Gastroesophageal sphincter (tissue), 4 donors: ENCODE results near the gene PHF10. TPM values are rescaled to one million over a fixed set of nuclear protein-coding genes. Genes with fewer than 3 reads are reported as not detected.

Source experiments
- ATAC-seq: fragments of 150-250 bp; one replicate; pipeline ENCODE4 v1.9.1; 2016; ENCODE audit warnings: mild to moderate bottlenecking, moderate library complexity
- H3K27ac ChIP-seq, 4 donors: fragments of 200-600 bp; sonication (generic) in 3 of 4; 1 replicate in 3 of 4; 2 replicates in 1 of 4; pipeline ENCODE4 v1.5.1; 2016 to 2019
- H3K27me3 ChIP-seq: fragments of 200-600 bp; sonication (generic); one replicate; pipeline ENCODE4 v1.5.1; 2019
- H3K36me3 ChIP-seq, 2 donors: fragments of 200-600 bp; sonication (generic); one replicate each; pipeline ENCODE4 v1.5.1; 2019; ENCODE audit warnings: control low read depth in 1 of 2
- H3K4me1 ChIP-seq, 3 donors: fragments of 200-600 bp; sonication (generic); 1 replicate in 2 of 3; 2 replicates in 1 of 3; pipeline ENCODE4 v1.5.1; 2016 to 2019; ENCODE audit warnings: control low read depth in 2 of 3
- H3K4me3 ChIP-seq, 2 donors: fragments of 200-600 bp; sonication (generic); one replicate each; pipeline ENCODE4 v1.5.1; 2019; ENCODE audit warnings: mild to moderate bottlenecking in 1 of 2, moderate library complexity in 1 of 2
- H3K9me3 ChIP-seq, 3 donors: fragments of 200-600 bp; sonication (generic); one replicate each; pipeline ENCODE4 v1.5.1; 2017 to 2019; ENCODE audit warnings: control low read depth in 2 of 3
- EP300 ChIP-seq: sonication (generic); formaldehyde crosslinking; IDR thresholded peaks from one replicate; pipeline ENCODE4 v1.6.1; 2017; ENCODE audit warnings: antibody characterized with exemption, mild to moderate bottlenecking
- POLR2A ChIP-seq, 2 donors: fragments of 450-650 bp; IDR thresholded peaks; one replicate each; pipeline ENCODE4 v1.6.1; 2017; ENCODE audit warnings: antibody characterized with exemption in 2 of 2, mild to moderate bottlenecking in 2 of 2, moderate library complexity in 1 of 2
- POLR2AphosphoS5 ChIP-seq: sonication (generic); formaldehyde crosslinking; IDR thresholded peaks from one replicate; pipeline ENCODE4 v1.6.1; 2017; ENCODE audit warnings: antibody characterized with exemption
- WGBS, 2 donors: methylation state at CpG; one replicate each; pipeline ENCODE4 v1.1.5; 2018; ENCODE audit warnings: low coverage in 1 of 2; 5-methylcytosine and 5-hydroxymethylcytosine counted together
- total RNA-seq, 4 donors: library from RNA; depleted of rRNA; stranded (reverse); fragments of >200 nt; gene quantifications; one replicate each; pipeline ENCODE4 v1.1.0, GENCODE V29; 2016
- TF ChIP-seq, protein P1 (sequence below), 4 experiments: fragments of 200-600 bp in 2 of 4; fragments of 450-650 bp in 2 of 4; sonication (generic) in 1 of 4; IDR thresholded peaks; one replicate each; pipeline ENCODE4 v1.5.1; 2017 to 2019; ENCODE audit warnings: antibody characterized with exemption in 4 of 4, mild to moderate bottlenecking in 2 of 4, moderate library complexity in 2 of 4

Gene PHF10
- total RNA-seq, 4 donors from 2014 or later: 72.3 to 92.9 (median 82.5) TPM

GRCh38 chr6:169726963-169727362 lies 2.7 kb upstream of the PHF10 start:
- Histone ChIP-seq H3K4me1 (peaks cover under 1 to 22% (median 4%) of the 10 kb centered on the region in 3 donors), H3K9me3 (no peaks in the 10 kb centered on the region), H3K27me3 (no peaks in the 10 kb centered on the region), H3K4me3 (no peak overlapping the region), H3K27ac (no peak overlapping the region), H3K36me3 (no peaks in the 10 kb centered on the region)
- no peak for ATAC-seq
- TF ChIP-seq POLR2A (IDR thresholded peaks at IDR 0.05) (no peak), POLR2AphosphoS5 (no peak), EP300 (no peak)
- TF ChIP-seq, protein P1, sequence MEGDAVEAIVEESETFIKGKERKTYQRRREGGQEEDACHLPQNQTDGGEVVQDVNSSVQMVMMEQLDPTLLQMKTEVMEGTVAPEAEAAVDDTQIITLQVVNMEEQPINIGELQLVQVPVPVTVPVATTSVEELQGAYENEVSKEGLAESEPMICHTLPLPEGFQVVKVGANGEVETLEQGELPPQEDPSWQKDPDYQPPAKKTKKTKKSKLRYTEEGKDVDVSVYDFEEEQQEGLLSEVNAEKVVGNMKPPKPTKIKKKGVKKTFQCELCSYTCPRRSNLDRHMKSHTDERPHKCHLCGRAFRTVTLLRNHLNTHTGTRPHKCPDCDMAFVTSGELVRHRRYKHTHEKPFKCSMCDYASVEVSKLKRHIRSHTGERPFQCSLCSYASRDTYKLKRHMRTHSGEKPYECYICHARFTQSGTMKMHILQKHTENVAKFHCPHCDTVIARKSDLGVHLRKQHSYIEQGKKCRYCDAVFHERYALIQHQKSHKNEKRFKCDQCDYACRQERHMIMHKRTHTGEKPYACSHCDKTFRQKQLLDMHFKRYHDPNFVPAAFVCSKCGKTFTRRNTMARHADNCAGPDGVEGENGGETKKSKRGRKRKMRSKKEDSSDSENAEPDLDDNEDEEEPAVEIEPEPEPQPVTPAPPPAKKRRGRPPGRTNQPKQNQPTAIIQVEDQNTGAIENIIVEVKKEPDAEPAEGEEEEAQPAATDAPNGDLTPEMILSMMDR (IDR thresholded peaks at IDR 0.05): no peak

- H3K27me3 ChIP-seq: no peaks in the 10 kb centered on the region
- peaks cover 4 to 32% (median 9%) of the 10 kb centered on the region in 3 donors for H3K4me1 ChIP-seq
- WGBS, 2 donors: 67 to 83% methylated on average over 1 of the region's 1 CpG
- H3K36me3 ChIP-seq: no peaks in the 10 kb centered on the region
- no peak for ATAC-seq
- H3K4me3 ChIP-seq: no peak overlapping the region
- H3K27ac ChIP-seq: peak overlapping the region in 3 of 4 donors; percentile 97 to 99 (median 98)
- H3K9me3 ChIP-seq: no peaks in the 10 kb centered on the region
- no peak for TF ChIP-seq EP300
- no peak for TF ChIP-seq POLR2A (IDR thresholded peaks at IDR 0.05)
- TF ChIP-seq POLR2AphosphoS5: no peak
- TF ChIP-seq, protein P1 (IDR thresholded peaks at IDR 0.05): no peak
Measured at GRCh38 chr6:169726049-169726400, 1.7 kb upstream of the PHF10 start.

GRCh38 chr6:169725125-169726048 lies 1.1 kb upstream of the PHF10 start:
- TF ChIP-seq POLR2A (IDR thresholded peaks at IDR 0.05): peak; percentile 5 to 21
- peak; percentile 51 for TF ChIP-seq POLR2AphosphoS5
- TF ChIP-seq, protein P1 (IDR thresholded peaks at IDR 0.05): no peak
- TF ChIP-seq EP300: no peak
- peak; percentile 67 for ATAC-seq
- Histone ChIP-seq H3K36me3 (no peaks in the 10 kb centered on the region), H3K27ac (peak overlapping the region; percentile 72 to 99 (median 98)), H3K27me3 (no peaks in the 10 kb centered on the region), H3K4me1 (peaks cover 4 to 35% (median 9%) of the 10 kb centered on the region in 3 donors), H3K9me3 (no peaks in the 10 kb centered on the region), H3K4me3 (peak overlapping the region; percentile 53 to 84)
- 28 to 36% methylated on average over 14 to 25 of the region's 29 CpGs for WGBS, 2 donors

GRCh38 chr6:169723991-169724493 lies 258 bp downstream of the PHF10 start:
- H3K9me3 ChIP-seq: no peaks in the 10 kb centered on the region
- H3K36me3 ChIP-seq: no peaks in the 10 kb centered on the region
- peak overlapping the region; percentile 82 to 99 (median 98) for H3K27ac ChIP-seq
- TF ChIP-seq, protein P1 (IDR thresholded peaks at IDR 0.05): no peak
- no peak for TF ChIP-seq EP300
- TF ChIP-seq POLR2A (IDR thresholded peaks at IDR 0.05): peak in 1 of 2 donors; percentile 39
- TF ChIP-seq POLR2AphosphoS5: no peak
- peak overlapping the region; percentile 53 to 84 for H3K4me3 ChIP-seq
- ATAC-seq: peak; percentile 60
- peaks cover 4 to 42% (median 9%) of the 10 kb centered on the region in 3 donors for H3K4me1 ChIP-seq
- WGBS, 2 donors: 0% methylated on average over 5 of the region's 89 CpGs; no CpG with 5 or more reads in 1 of the 2 donors
- no peaks in the 10 kb centered on the region for H3K27me3 ChIP-seq
